HEK293 (cell line): ENCODE data around the gene CADM4.

Source experiments
- ATF2 ChIP-seq: fragments of 450-650 bp; formaldehyde crosslinking; IDR thresholded peaks from 2 replicates; pipeline ENCODE4 v1.5.1; 2016; ENCODE audit warnings: missing biosample characterization, missing genetic modification characterization, low read depth
- HOXD13 ChIP-seq: sonication (generic); formaldehyde crosslinking; IDR thresholded peaks from 2 replicates; pipeline ENCODE4 v1.8.0; 2022; ENCODE audit warnings: missing genetic modification reagents, borderline replicate concordance
- KLF7 ChIP-seq: fragments of 450-650 bp; formaldehyde crosslinking; IDR thresholded peaks from 2 replicates; pipeline ENCODE4 v1.5.1; 2016; ENCODE audit warnings: missing biosample characterization, missing genetic modification characterization, borderline replicate concordance
- OSR2 ChIP-seq: fragments of 450-650 bp; formaldehyde crosslinking; IDR thresholded peaks from 2 replicates; pipeline ENCODE4 v1.5.1; 2016; ENCODE audit warnings: missing biosample characterization, missing genetic modification characterization
- RBAK ChIP-seq: fragments of 450-650 bp; formaldehyde crosslinking; IDR thresholded peaks from 2 replicates; pipeline ENCODE4 v1.5.1; 2016; ENCODE audit warnings: missing biosample characterization, missing genetic modification characterization
- SP2 ChIP-seq: fragments of 450-650 bp; formaldehyde crosslinking; IDR thresholded peaks from 2 replicates; pipeline ENCODE4 v1.5.1; 2016; ENCODE audit warnings: missing biosample characterization, missing genetic modification characterization
- YY2 ChIP-seq: fragments of 450-650 bp; formaldehyde crosslinking; IDR thresholded peaks from 2 replicates; pipeline ENCODE4 v1.5.1; 2016; ENCODE audit warnings: missing biosample characterization, missing genetic modification characterization
- ZBTB48 ChIP-seq: fragments of 450-650 bp; formaldehyde crosslinking; IDR thresholded peaks from 2 replicates; pipeline ENCODE4 v1.5.1; 2016; ENCODE audit warnings: missing biosample characterization, missing genetic modification characterization
- ZEB2 ChIP-seq: fragments of 450-650 bp; formaldehyde crosslinking; IDR thresholded peaks from 2 replicates; pipeline ENCODE4 v1.5.1; 2016; ENCODE audit warnings: missing biosample characterization, missing genetic modification characterization
- ZNF112 ChIP-seq: fragments of 450-650 bp; formaldehyde crosslinking; IDR thresholded peaks from 2 replicates; pipeline ENCODE4 v1.5.0; 2017; ENCODE audit warnings: missing biosample characterization, missing genetic modification characterization
- ZNF140 ChIP-seq: fragments of 450-650 bp; formaldehyde crosslinking; IDR thresholded peaks from 2 replicates; pipeline ENCODE4 v1.5.1; 2016; ENCODE audit warnings: missing biosample characterization, missing genetic modification characterization
- ZNF214 ChIP-seq: fragments of 450-650 bp; formaldehyde crosslinking; IDR thresholded peaks from 2 replicates; pipeline ENCODE4 v1.5.1; 2017; ENCODE audit warnings: missing biosample characterization, mild to moderate bottlenecking, missing genetic modification characterization, borderline replicate concordance
- ZNF280C ChIP-seq: fragments of 450-650 bp; formaldehyde crosslinking; IDR thresholded peaks from 2 replicates; pipeline ENCODE4 v1.5.1; 2016; ENCODE audit warnings: missing biosample characterization, missing genetic modification characterization
- ZNF280D ChIP-seq: fragments of 450-650 bp; formaldehyde crosslinking; IDR thresholded peaks from 2 replicates; pipeline ENCODE4 v1.5.1; 2016; ENCODE audit warnings: missing biosample characterization, missing genetic modification characterization
- ZNF324 ChIP-seq: fragments of 450-650 bp; formaldehyde crosslinking; IDR thresholded peaks from 2 replicates; pipeline ENCODE4 v1.5.1; 2016; ENCODE audit warnings: missing biosample characterization, missing genetic modification characterization
- ZNF335 ChIP-seq: fragments of 450-650 bp; formaldehyde crosslinking; conservative IDR thresholded peaks from 2 replicates; pipeline ENCODE4 v1.5.1; 2016; ENCODE audit warnings: missing biosample characterization, missing genetic modification characterization
- ZNF37A ChIP-seq: fragments of 450-650 bp; IDR thresholded peaks from 2 replicates; pipeline ENCODE4 v1.5.1; 2018; ENCODE audit warnings: missing biosample characterization, missing genetic modification characterization
- ZNF518A ChIP-seq: fragments of 450-650 bp; formaldehyde crosslinking; conservative IDR thresholded peaks from 2 replicates; pipeline ENCODE4 v1.5.1; 2016; ENCODE audit warnings: low read depth, missing biosample characterization, missing genetic modification characterization
- ZNF610 ChIP-seq: fragments of 450-650 bp; formaldehyde crosslinking; IDR thresholded peaks from 2 replicates; pipeline ENCODE4 v1.5.1; 2016; ENCODE audit warnings: missing biosample characterization, missing genetic modification characterization, borderline replicate concordance
- ZNF660 ChIP-seq: fragments of 450-650 bp; IDR thresholded peaks from 2 replicates; pipeline ENCODE4 v1.5.1; 2018; ENCODE audit warnings: missing biosample characterization, mild to moderate bottlenecking, missing genetic modification characterization
- ZNF692 ChIP-seq: fragments of 450-650 bp; formaldehyde crosslinking; IDR thresholded peaks from 2 replicates; pipeline ENCODE4 v1.5.1; 2016; ENCODE audit warnings: missing biosample characterization, missing genetic modification characterization
- ZNF701 ChIP-seq: fragments of 450-650 bp; formaldehyde crosslinking; IDR thresholded peaks from 2 replicates; pipeline ENCODE4 v1.5.1; 2016; ENCODE audit warnings: missing biosample characterization, missing genetic modification characterization
- ZNF768 ChIP-seq: fragments of 450-650 bp; formaldehyde crosslinking; IDR thresholded peaks from 2 replicates; pipeline ENCODE4 v1.5.1; 2018; ENCODE audit warnings: missing biosample characterization, mild to moderate bottlenecking, missing genetic modification characterization
- ZNF777 ChIP-seq: fragments of 450-650 bp; formaldehyde crosslinking; IDR thresholded peaks from 2 replicates; pipeline ENCODE4 v1.5.1; 2017; ENCODE audit warnings: missing biosample characterization, missing genetic modification characterization, borderline replicate concordance
- ZNF843 ChIP-seq: fragments of 450-650 bp; formaldehyde crosslinking; IDR thresholded peaks from 2 replicates; pipeline ENCODE4 v1.5.1; 2016; ENCODE audit warnings: missing biosample characterization, missing genetic modification characterization
- ZXDB ChIP-seq: fragments of 450-650 bp; formaldehyde crosslinking; IDR thresholded peaks from 2 replicates; pipeline ENCODE4 v1.5.1; 2016; ENCODE audit warnings: missing biosample characterization, missing genetic modification characterization

The CADM4 gene

GRCh38 chr19:43639519-43640423 is at the start of gene CADM4 (continued):
- TF ChIP-seq ZNF280C (peak; percentile 88; the same call in 1 of the 2 replicates), ZNF777 (tag by site-specific recombination) (peak; percentile 100), SP2 (tag by site-specific recombination) (peak; percentile 71), ATF2 (no peak), KLF7 (tag by site-specific recombination) (peak; percentile 91; the same call in 1 of the 2 replicates), ZXDB (tag by site-specific recombination) (peak; percentile 94), ZNF768 (tag by site-specific recombination) (no peak; the same call in 1 of the 2 replicates), YY2 (tag by site-specific recombination) (peak; percentile 71), ZNF610 (tag by site-specific recombination) (0 out of 2 replicates have a peak, but pooled peaks have one; percentile 51), ZNF37A (tag by site-specific recombination) (no peak), ZNF324 (tag by site-specific recombination) (peak; percentile 68; the same call in 1 of the 2 replicates), ZNF843 (tag by site-specific recombination) (peak; percentile 86), ZNF660 (tag by site-specific recombination) (no peak), ZNF214 (tag by site-specific recombination) (no peak), ZNF112 (no peak), ZNF140 (0 out of 2 replicates have a peak, but pooled peaks have one; percentile 43), RBAK (tag by site-specific recombination) (peak; percentile 49; the same call in 1 of the 2 replicates), OSR2 (tag by site-specific recombination) (peak; percentile 25; the same call in 1 of the 2 replicates), ZNF701 (no peak; the same call in 1 of the 2 replicates), ZNF335 (tag by site-specific recombination) (peak; percentile 60; the same call in 1 of the 2 replicates), ZNF518A (tag by site-specific recombination) (no peak), HOXD13 (CRISPR knock-in tag) (no peak), ZBTB48 (tag by site-specific recombination) (peak; percentile 97), ZNF692 (tag by site-specific recombination) (peak; percentile 98), ZNF280D (tag by site-specific recombination) (peak; percentile 47), ZEB2 (tag by site-specific recombination) (peak; percentile 93)
